MG63 (cell line): Measurements from ENCODE around the gene APRT. TPM values are rescaled to one million over a fixed set of nuclear protein-coding genes. Genes with fewer than 3 reads are reported as not detected.
"Not testable (repeated sequence)": the region's sequence is repeated elsewhere in the genome, so short reads cannot be mapped to it uniquely, and the experiment has no call there.

Experiments
- DNase-seq: peaks from one replicate; pipeline ENCODE4 v3.0.0-alpha.2; 2020
- H3K27me3 ChIP-seq: fragments of 250-450 bp; sonication (Bioruptor Pico); 2 replicates; pipeline ENCODE4 v1.5.1; 2020; ENCODE audit warnings: mild to moderate bottlenecking, moderate library complexity
- H3K36me3 ChIP-seq: fragments of 250-450 bp; sonication (Bioruptor Pico); 2 replicates; pipeline ENCODE4 v1.5.1; 2020; ENCODE audit warnings: mild to moderate bottlenecking, moderate library complexity
- H3K4me3 ChIP-seq: fragments of 250-450 bp; sonication (Bioruptor Pico); 2 replicates; pipeline ENCODE4 v1.5.1; 2020; ENCODE audit warnings: mild to moderate bottlenecking, moderate library complexity
- H3K9me3 ChIP-seq: fragments of 250-450 bp; sonication (Bioruptor Pico); 2 replicates; pipeline ENCODE4 v1.5.1; 2020; ENCODE audit warnings: mild to moderate bottlenecking, moderate library complexity
- total RNA-seq: library from RNA; depleted of rRNA; stranded (reverse); fragments of >200 nt; shearing (Covaris generic); gene quantifications from 2 replicates; pipeline ENCODE4 v1.2.3, GENCODE V29; 2014; ENCODE audit warnings: low replicate concordance

APRT gene
- total RNA-seq, 1 experiment from 2014 or later: 290 TPM

DNA sequence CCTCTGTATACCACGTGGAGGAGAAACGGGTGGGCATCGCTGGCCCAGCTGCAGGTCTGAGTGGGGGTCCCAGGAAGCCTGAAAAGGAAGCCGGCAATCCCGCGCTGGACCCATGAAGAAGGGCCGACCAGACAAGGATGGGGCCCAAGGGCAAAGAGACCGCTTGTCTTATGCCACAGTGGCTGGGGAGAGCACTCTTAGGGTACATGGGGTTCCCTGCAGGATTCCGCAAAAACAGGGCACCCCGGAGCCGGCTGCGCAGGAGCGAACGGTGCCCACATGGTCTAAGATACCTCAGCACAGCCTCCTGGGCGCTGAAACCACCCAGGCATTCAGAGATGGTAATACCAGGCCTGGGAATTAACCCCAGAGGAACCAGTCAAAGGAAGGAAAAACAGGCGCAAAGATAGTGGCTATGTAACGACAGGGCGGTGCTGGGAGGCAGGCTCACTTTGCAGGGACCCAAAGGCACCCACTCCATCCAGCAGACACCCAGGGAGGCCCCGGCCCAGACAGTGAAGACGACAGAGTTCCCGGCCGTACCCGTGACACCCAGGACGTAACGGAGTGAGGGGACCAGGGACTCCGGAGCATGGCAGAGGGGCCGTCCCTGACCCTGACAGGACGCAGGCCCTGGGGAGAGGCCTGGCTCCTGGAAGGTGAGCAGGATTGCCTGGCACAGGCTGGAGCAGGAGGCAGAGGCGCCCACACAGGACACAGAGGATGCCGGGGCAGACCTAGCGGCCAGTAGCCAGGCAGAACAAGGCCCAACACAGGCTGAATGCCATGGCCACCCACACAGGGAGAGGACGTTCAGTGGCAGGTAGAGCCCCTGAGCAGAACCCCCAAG lies 37.0 kb downstream of the APRT start:
- no peak for DNase-seq
- H3K27me3 ChIP-seq: no peaks in the 10 kb centered on the region
- no peaks in the 10 kb centered on the region for H3K9me3 ChIP-seq
- peaks cover 12% of the 10 kb centered on the region for H3K36me3 ChIP-seq
- no peak overlapping the region for H3K4me3 ChIP-seq

DNA sequence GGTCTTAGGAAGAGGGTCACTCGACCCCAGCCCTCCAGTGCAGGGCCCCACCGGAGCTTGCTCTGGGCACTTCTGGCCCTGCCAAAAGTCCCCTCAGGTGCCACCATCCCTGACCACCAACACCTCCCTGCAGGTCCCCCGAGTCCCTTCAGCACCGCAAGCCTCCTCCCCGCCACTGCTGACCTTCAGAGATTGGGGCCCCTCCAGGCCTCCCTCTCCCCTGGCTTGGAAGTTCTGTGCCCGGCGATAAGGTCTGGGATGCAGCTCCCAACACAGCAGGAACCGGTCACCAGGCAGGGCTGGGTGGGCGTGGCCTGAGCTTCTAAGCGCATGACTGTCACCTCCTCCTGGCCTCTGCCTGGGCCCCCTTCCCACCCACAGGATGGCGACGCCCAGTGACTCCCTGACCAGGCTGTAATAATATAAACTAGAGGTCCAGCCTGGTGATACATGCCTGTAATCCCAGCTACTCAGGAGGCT lies 37.9 kb downstream of the APRT start:
- H3K27me3 ChIP-seq: no peaks in the 10 kb centered on the region
- peaks cover 12% of the 10 kb centered on the region for H3K36me3 ChIP-seq
- peak; percentile 88 for DNase-seq
- no peaks in the 10 kb centered on the region for H3K9me3 ChIP-seq
- H3K4me3 ChIP-seq: peak overlapping the region; percentile 12; the same call in 1 of the 2 replicates

DNA sequence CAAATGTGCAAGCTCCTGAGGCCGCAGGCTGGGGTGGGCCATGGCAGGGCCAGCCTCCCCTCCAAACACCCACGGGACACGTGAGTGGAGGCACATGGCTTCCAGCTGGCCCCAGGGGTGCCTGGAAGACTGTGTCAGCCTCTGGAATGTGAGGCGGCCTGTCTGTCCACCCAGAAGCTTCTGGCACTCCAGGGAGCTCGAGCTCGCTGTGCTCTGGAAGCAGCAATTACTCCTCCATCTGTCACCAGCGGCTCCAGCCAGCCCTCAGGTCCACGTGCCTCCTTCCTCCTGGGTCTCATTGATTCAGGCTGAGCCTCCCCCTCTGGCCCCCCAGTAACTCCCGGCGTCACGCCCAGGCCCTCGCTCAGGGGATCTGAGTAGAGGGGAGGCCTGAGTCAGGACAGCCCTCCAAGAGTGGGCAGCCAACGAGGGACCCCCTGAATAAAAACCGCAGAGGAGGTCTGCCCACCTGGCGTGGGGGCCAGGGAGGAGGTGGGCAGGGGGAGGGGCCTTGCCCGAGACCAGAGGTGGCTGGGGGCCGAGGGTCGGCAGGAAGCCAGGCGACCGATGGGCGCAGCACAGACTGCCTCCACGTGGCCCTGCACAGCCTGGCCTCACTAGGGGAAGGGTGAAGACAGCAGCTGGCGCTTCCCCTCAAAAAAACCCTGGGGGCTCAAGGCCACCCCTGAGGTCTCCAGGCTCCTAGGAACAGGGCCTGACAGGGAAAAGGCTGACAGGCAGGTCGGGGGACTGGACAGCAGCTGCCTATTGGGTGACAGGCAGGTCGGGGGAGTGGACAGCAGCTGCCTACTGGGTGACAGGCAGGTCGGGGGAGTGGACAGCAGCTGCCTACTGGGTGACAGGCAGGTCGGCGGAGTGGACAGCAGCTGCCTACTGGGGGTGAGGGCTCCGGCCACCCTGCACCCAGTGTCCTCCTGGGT lies 38.6 kb downstream of the APRT start:
- Histone ChIP-seq H3K36me3 (peaks cover 12% of the 10 kb centered on the region), H3K9me3 (no peaks in the 10 kb centered on the region), H3K27me3 (no peaks in the 10 kb centered on the region), H3K4me3 (no peak overlapping the region; the same call in 1 of the 2 replicates)
- DNase-seq: peak; percentile 93

DNA sequence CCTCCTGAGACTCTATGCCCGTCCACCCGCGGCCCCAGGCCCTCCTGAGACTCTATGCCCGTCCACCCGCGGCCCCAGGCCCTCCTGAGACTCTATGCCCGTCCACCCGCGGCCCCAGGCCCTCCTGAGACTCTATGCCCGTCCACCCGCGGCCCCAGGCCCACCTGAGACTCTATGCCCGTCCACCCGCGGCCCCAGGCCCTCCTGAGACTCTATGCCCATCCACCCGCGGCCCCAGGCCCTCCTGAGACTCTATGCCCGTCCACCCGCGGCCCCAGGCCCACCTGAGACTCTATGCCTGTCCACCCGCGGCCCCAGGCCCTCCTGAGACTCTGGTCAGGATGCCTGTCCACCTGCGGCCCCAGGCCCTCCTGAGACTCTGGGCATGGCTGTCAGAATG lies 39.9 kb downstream of the APRT start:
- not testable (repeated sequence) for DNase-seq, H3K9me3 ChIP-seq, H3K4me3 ChIP-seq, H3K36me3 ChIP-seq, H3K27me3 ChIP-seq

DNA sequence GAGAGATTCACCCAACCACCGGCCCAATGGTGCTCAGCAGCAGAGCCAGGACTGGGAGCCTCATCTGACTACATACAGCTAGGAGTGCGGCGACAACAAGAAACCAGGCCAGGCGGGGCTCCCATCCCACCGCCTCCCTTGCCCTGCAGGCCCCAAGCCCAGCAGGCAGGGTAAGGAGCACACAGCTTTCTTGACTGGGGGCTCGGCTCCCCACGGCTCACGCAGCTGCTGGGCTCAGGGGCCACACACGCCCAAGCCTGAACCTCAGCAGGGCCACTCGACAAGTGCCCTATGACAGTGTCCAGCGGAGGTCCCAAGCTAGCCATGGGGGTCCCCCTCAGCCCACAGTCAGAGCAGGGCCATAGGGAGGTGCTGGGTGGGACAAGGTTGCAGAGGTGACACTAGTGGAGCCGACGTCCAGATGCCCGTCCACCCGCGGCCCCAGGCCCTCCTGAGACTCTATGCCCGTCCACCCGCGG lies 40.4 kb downstream of the APRT start:
- no peak for DNase-seq
- peaks cover 6% of the 10 kb centered on the region for H3K36me3 ChIP-seq
- no peaks in the 10 kb centered on the region for H3K9me3 ChIP-seq
- H3K4me3 ChIP-seq: no peak overlapping the region
- no peaks in the 10 kb centered on the region for H3K27me3 ChIP-seq

DNA sequence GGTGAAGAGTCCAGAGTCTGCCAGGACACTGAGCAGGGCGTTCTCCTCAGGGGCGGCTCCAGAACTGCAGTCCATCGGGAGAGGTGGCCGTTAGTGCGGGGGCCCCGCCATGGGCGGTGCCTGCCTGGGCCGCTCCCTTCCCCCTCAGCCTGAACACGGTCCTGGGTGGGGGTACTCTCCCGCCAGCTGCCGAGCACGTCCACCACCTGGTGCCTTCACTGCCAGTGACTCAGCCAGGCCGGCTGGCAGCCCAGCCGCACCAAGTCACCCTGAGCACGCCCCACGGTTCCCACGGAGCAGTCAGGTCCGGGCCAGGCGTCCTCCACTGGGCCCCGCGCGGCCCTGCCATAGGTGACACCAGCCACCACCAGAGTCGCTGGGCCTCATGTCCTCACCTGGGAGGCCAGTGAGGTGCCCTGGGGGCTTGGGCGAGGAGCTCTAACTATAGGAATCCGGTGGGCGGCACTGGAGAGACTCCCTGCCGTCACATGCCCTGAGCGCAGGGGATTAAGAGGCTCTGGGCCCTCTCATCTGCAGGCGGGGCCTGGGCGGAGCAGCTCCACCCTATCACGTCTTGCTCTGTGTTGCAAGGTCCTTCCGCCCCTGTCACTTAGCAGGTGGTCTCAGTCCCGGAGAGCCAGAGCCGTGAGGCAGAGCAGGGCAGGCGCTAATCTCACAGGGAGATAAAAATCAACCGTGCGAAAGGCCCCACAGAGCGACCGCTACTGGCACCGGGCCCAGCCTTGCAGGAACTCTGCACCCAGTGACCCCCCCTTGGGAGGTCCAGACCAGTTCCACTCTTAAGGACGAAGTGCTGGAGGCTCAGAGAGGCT lies 41.1 kb downstream of the APRT start:
- Histone ChIP-seq H3K36me3 (peaks cover 6% of the 10 kb centered on the region), H3K9me3 (no peaks in the 10 kb centered on the region), H3K27me3 (no peaks in the 10 kb centered on the region), H3K4me3 (no peak overlapping the region; the same call in 1 of the 2 replicates)
- DNase-seq: peak; percentile 89

DNA sequence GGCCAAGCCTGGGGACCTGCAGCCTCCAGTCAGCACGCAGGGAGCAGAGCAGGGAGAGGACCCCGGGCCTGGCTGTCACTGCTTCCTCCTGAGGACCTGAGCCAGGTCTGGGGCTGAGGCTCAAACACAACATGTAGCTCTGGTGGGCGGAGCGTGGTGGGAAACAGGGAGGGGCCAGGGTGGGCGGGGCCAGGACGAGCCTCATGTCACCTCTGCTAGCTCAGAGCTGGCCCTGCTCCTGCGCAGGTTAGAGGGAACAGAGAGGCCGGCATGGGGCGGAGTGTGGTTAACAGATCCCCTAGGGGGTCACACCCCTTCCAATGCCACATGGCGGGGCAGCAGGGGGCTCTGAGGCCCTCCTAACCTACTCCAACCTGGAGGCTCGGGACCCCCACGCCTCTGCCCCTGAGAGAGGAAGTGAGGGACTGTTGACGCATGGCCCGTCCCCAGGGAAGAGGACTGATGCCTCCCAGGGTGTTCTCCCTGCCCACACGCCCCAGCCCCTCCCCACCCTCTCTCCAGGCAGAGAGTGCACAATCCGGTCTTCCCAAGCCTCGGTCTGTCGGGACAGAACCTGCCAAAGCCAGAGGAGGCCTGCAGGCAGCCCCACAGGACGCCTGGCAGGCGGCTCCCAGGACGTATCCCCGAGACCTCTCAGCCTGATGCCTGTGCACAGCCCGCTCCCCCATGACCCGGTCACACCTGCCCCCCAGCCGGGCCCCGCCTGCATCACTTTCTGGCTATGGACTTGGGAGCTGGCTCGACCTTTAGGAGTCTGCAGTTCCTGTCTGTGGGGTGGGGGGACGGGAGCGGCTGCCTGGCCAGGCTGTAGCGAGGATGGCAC lies 41.9 kb downstream of the APRT start:
- Histone ChIP-seq H3K36me3 (peaks cover 6% of the 10 kb centered on the region), H3K27me3 (no peaks in the 10 kb centered on the region), H3K4me3 (no peak overlapping the region), H3K9me3 (no peaks in the 10 kb centered on the region)
- DNase-seq: no peak

DNA sequence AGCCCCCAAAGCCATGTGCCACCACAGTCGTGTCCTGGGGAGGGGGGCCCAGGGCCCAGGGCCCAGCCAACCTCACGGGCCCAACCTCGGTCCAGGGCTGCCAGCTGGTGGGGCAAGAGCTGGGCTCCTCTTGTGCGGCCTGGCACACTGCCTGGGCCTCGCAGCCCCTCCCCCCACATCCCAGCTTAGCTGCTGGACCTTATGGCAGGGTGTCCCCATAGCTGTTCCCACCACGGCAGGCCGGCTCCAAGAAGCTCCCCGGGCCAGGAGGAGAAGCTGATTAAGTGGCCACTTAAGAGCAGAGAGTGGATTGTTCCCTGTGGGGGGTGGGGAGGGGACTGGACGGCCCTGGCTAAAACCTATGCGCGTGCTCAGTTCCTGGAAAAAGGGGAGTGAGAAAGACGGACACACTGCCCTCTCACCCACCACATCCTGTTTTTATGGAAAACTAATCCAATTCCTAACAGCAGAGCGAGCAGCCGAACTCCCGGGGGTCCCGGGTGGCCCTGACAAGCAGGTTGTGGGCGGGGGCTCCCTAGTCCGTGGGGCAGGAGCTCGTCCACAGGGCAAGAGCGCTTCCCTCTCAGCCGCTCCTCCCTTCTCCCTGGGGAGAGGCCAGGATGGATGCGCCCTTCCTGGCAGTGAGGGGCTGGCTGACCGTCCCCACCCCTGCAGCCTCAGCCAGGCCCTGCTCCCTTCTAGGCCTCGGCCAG lies 43.5 kb downstream of the APRT start:
- Histone ChIP-seq H3K36me3 (peaks cover 6% of the 10 kb centered on the region), H3K9me3 (no peaks in the 10 kb centered on the region), H3K27me3 (no peaks in the 10 kb centered on the region), H3K4me3 (no peak overlapping the region)
- peak; percentile 52 for DNase-seq

DNA sequence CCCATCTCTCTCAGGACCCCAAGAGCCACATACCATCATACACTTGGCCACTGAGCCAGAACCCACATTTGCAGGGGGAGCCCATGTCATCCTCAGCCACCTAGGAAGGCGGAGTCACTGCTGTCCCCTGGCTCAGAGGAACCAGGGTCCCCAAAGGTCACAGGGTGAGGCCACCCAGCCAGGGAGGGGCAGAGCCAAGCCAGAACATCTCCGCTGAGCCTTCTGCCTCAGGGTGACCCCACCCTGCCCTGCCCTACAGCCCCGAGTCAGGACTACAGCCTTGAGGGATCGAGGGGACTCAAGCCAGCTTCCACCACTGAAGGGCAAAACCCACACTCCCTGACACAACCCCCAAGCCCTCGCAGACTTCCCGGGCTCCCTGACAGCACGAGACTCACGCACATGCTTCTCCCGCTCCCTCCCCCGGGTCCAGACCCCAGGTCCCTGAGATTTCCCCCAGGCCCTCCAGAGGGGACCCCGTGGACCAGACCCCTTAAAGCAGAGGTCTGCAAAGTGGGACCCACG lies 44.1 kb downstream of the APRT start:
- H3K9me3 ChIP-seq: no peaks in the 10 kb centered on the region
- no peak for DNase-seq
- no peak overlapping the region for H3K4me3 ChIP-seq
- H3K27me3 ChIP-seq: no peaks in the 10 kb centered on the region
- peaks cover 6% of the 10 kb centered on the region for H3K36me3 ChIP-seq

DNA sequence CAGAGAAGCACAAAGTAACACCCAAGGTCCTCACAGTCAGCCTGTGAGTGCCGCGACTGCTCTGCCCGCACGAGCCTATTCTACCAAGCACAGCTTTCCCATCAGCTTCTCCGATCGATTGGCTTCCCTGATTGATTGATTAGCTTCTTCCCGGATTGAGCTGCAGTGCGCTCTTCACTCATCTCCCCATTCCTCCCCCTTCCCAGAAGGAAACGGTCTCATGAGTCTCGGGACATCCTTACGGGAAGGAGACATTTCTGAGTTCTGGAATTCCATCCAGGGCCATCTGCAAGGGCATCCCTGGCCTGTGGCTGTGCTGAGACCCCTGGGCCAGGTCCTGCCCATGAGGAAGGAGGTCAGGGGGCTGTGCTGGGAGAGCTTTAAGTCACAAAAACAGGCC lies 44.8 kb downstream of the APRT start:
- peaks cover 6% of the 10 kb centered on the region for H3K36me3 ChIP-seq
- no peaks in the 10 kb centered on the region for H3K9me3 ChIP-seq
- no peaks in the 10 kb centered on the region for H3K27me3 ChIP-seq
- no peak for DNase-seq
- no peak overlapping the region for H3K4me3 ChIP-seq

DNA sequence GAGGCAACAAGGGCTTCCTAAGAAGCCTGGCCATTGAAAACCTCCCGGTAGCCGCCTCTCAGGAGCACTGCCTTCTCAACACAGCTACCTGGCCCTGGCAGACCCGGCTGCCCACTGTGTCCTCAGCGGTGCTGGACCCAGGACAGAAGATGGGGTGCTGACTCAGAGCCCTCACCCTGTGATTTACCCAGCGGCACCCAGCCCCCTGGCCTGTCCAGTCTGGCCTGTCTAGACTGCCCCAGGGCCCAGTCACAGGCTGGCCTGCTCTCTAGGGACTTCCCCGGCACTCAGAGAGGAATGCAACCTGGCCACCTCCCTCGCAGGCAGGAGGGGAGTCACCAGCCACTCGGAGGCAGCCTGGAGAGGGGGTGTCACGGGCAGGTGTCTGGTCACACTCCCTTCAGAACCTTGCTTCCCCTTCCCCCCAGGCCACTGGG lies 46.8 kb downstream of the APRT start:
- no peak for DNase-seq

DNA sequence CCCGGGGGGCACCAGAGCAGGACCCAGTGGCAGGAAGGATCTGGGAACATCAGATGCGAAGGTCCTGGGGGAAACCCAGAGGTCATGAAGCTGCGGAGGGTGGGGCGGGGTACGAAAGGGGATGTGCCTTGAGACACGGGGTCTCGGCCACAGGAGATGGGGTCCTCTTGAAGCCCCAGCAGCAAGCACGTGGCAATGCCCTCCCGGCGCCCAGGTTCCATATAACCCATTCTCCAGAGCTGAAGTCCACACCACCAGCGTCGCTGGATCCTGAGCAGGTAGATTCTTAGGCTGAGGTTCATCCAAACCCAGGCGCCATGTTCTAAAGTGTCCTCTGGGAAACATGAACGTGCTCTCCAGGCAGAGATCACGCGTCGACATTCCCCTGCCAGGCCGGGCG lies 47.6 kb downstream of the APRT start:
- Histone ChIP-seq H3K9me3 (no peaks in the 10 kb centered on the region), H3K4me3 (no peak overlapping the region), H3K27me3 (no peaks in the 10 kb centered on the region), H3K36me3 (no peaks in the 10 kb centered on the region; the same call in 1 of the 2 replicates)
- no peak for DNase-seq

More for the DNA sequence above, 46.8 kb downstream of the APRT start:
- H3K9me3 ChIP-seq: no peaks in the 10 kb centered on the region
- H3K36me3 ChIP-seq: no peaks in the 10 kb centered on the region; the same call in 1 of the 2 replicates
- no peak overlapping the region for H3K4me3 ChIP-seq
- H3K27me3 ChIP-seq: no peaks in the 10 kb centered on the region

DNA sequence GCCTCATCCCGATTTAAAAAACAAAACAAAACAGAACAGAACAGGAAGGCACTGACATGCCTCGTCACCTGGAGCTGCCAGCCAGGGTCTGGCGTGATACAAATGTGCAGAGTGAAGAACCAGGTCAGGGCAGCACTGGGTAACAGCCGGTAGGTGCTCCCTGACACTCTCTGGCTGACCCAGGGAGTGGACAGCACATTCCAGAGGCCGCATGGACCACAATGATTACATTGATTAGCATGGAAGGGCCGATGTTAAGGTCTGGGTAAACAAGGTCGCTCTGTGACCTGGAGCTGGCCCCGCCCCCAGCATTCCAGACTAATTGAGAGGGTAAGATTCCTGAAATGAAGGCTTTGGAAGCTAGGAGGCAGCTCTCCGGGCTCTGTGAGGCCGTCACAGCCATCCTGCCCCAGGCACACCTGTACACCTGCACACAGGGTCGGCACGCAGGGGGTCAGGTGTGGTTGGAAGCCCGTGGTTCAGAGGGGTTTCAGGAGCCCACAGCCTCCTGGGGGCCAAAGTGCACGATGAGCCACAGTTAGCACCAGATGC lies 48.1 kb downstream of the APRT start:
- H3K36me3 ChIP-seq: no peaks in the 10 kb centered on the region; the same call in none of the 2 replicates
- no peaks in the 10 kb centered on the region for H3K27me3 ChIP-seq
- no peaks in the 10 kb centered on the region for H3K9me3 ChIP-seq
- H3K4me3 ChIP-seq: no peak overlapping the region
- no peak for DNase-seq

DNA sequence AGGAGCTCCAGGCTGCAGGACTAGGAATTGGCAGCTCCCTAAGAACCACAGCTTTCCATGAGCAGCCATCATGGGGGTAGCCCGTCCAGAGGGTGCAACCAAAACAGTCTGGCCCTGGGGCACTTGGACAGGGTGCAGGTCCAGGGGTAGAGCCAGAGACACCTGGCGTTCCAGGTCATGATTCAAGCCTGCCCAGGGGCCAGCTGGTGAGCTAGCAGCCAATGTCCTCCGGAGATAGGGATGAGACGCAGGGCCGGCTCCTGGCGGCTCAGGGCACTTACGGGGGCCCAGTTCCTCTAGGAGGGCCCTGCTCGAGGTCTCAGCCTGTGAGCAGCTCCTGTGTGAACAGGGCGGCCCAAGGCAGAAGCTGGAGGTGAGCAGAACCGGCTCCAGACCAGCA lies 48.8 kb downstream of the APRT start:
- DNase-seq: no peak
- no peaks in the 10 kb centered on the region for H3K27me3 ChIP-seq
- H3K9me3 ChIP-seq: no peaks in the 10 kb centered on the region
- no peaks in the 10 kb centered on the region; the same call in none of the 2 replicates for H3K36me3 ChIP-seq
- H3K4me3 ChIP-seq: no peak overlapping the region
